RWPE2 (cell line): Measurements from ENCODE around the gene CCL20.
A peak's percentile ranks its signal among the peaks of the same experiment; 100 is the strongest.

Experiments used
- ATAC-seq: fragments of 200-7000 bp; cut with Tn5 transposase; 3 replicates; pipeline ENCODE4 v1.9.1; 2021; ENCODE audit warnings: low read depth
- DNase-seq: peaks from one replicate; pipeline ENCODE4 v3.0.0-alpha.2; 2020; ENCODE audit warnings: low spot score
- H3K27ac ChIP-seq: fragments of 450-650 bp; 2 replicates; pipeline ENCODE4 v1.5.1; 2017; ENCODE audit warnings: mild to moderate bottlenecking; ENCODE audit not compliant: poor library complexity, severe bottlenecking
- H3K27me3 ChIP-seq: fragments of 250-450 bp; sonication (Bioruptor Pico); 2 replicates; pipeline ENCODE4 v1.5.1; 2021; ENCODE audit warnings: mild to moderate bottlenecking, moderate library complexity; ENCODE audit not compliant: insufficient read depth, poor library complexity, severe bottlenecking
- H3K36me3 ChIP-seq: fragments of 250-450 bp; sonication (Bioruptor Pico); 2 replicates; pipeline ENCODE4 v1.5.1; 2020; ENCODE audit warnings: low read depth, mild to moderate bottlenecking, moderate library complexity
- H3K4me1 ChIP-seq: fragments of 250-450 bp; sonication (Bioruptor Pico); 2 replicates; pipeline ENCODE4 v1.5.1; 2021; ENCODE audit warnings: mild to moderate bottlenecking, moderate library complexity; ENCODE audit not compliant: insufficient read depth, poor library complexity, severe bottlenecking
- H3K4me3 ChIP-seq: fragments of 250-450 bp; sonication (Bioruptor Pico); 2 replicates; pipeline ENCODE4 v1.5.1; 2021; ENCODE audit warnings: mild to moderate bottlenecking, moderate library complexity; ENCODE audit not compliant: severe bottlenecking
- H3K9me3 ChIP-seq: fragments of 250-450 bp; sonication (Bioruptor Pico); 2 replicates; pipeline ENCODE4 v1.5.1; 2021; ENCODE audit warnings: mild to moderate bottlenecking, moderate library complexity; ENCODE audit not compliant: severe bottlenecking
- CTCF ChIP-seq: fragments of 450-650 bp; IDR thresholded peaks from one replicate; pipeline ENCODE4 v1.5.1; 2017; ENCODE audit warnings: mild to moderate bottlenecking, moderate library complexity; ENCODE audit not compliant: poor library complexity, severe bottlenecking

The CCL20 gene

GRCh38 chr2:227813229-227813561 is 447 bp upstream of the CCL20 start:
- H3K27ac ChIP-seq: no peak overlapping the region
- H3K4me1 ChIP-seq: peaks cover 11% of the 10 kb centered on the region
- DNase-seq: no peak
- peaks cover 69% of the 10 kb centered on the region for H3K36me3 ChIP-seq
- no peak for TF ChIP-seq CTCF
- ATAC-seq: no peak
- H3K27me3 ChIP-seq: no peaks in the 10 kb centered on the region
- H3K9me3 ChIP-seq: peaks cover 2% of the 10 kb centered on the region
- no peak overlapping the region for H3K4me3 ChIP-seq

- peak overlapping the region; percentile 100 for H3K27ac ChIP-seq
- no peaks in the 10 kb centered on the region for H3K27me3 ChIP-seq
- no peak for ATAC-seq
- no peak for DNase-seq
- peak overlapping the region; percentile 34 for H3K4me3 ChIP-seq
- H3K9me3 ChIP-seq: no peaks in the 10 kb centered on the region
- H3K36me3 ChIP-seq: peaks cover 69% of the 10 kb centered on the region
- peaks cover 22% of the 10 kb centered on the region for H3K4me1 ChIP-seq
- TF ChIP-seq CTCF: no peak
These were observed 1.4 kb downstream of the CCL20 start for GRCh38 chr2:227815066-227815465.

GRCh38 chr2:227816507-227817294 is 3.1 kb downstream of the CCL20 start:
- TF ChIP-seq CTCF: no peak
- H3K4me3 ChIP-seq: peak overlapping the region; percentile 34
- peaks cover 57% of the 10 kb centered on the region for H3K36me3 ChIP-seq
- no peaks in the 10 kb centered on the region for H3K9me3 ChIP-seq
- peak overlapping the region; percentile 100 for H3K27ac ChIP-seq
- peaks cover 22% of the 10 kb centered on the region for H3K4me1 ChIP-seq
- H3K27me3 ChIP-seq: no peaks in the 10 kb centered on the region
- DNase-seq (no peak), ATAC-seq (no peak)

- no peaks in the 10 kb centered on the region for H3K9me3 ChIP-seq
- H3K36me3 ChIP-seq: peaks cover 51% of the 10 kb centered on the region
- peak overlapping the region; percentile 100 for H3K27ac ChIP-seq
- no peak for TF ChIP-seq CTCF
- no peaks in the 10 kb centered on the region for H3K27me3 ChIP-seq
- no peak for DNase-seq
- peak overlapping the region; percentile 34 for H3K4me3 ChIP-seq
- ATAC-seq: no peak
- peaks cover 22% of the 10 kb centered on the region for H3K4me1 ChIP-seq
These were observed 3.7 kb downstream of the CCL20 start for GRCh38 chr2:227817336-227817735.
